ENCODE data around the gene BAIAP2. TPM values are rescaled to one million over a fixed set of nuclear protein-coding genes. Genes with fewer than 3 reads are reported as not detected.
"Not testable (repeated sequence)": the region's sequence is repeated elsewhere in the genome, so short reads cannot be mapped to it uniquely, and the experiment has no call there.

The BAIAP2 gene
- polyA plus RNA-seq, 2 donors = 91.2 to 107 TPM

GRCh38 chr17:81150377-81151077 lies 115.6 kb downstream of the BAIAP2 start:
- Histone ChIP-seq H3K4me3 (ENCODE audit: low read depth in 1 of 2, low read length in 2 of 2) (no peak overlapping the region), H3K4me1 (ENCODE audit: control insufficient read depth in 2 of 2, insufficient read depth in 2 of 2, low read length in 1 of 2) (no peaks in the 10 kb centered on the region), H3K27me3 (ENCODE audit: control insufficient read depth in 1 of 2, insufficient read depth in 2 of 2, low read length in 2 of 2) (no peaks in the 10 kb centered on the region), H3K36me3 (ENCODE audit: control insufficient read depth in 2 of 2, insufficient read depth in 2 of 2, low read length in 1 of 2) (no peaks in the 10 kb centered on the region), H3K9me3 (ENCODE audit: control insufficient read depth in 2 of 2, insufficient read depth in 1 of 2, low read depth in 1 of 2, low read length in 1 of 2) (no peaks in the 10 kb centered on the region), H3K27ac (ENCODE audit: low read depth in 2 of 2, low read length in 1 of 2) (no peak overlapping the region)
- 62 to 74% methylated on average over 14 of the region's 14 CpGs for WGBS, 2 donors

DNA sequence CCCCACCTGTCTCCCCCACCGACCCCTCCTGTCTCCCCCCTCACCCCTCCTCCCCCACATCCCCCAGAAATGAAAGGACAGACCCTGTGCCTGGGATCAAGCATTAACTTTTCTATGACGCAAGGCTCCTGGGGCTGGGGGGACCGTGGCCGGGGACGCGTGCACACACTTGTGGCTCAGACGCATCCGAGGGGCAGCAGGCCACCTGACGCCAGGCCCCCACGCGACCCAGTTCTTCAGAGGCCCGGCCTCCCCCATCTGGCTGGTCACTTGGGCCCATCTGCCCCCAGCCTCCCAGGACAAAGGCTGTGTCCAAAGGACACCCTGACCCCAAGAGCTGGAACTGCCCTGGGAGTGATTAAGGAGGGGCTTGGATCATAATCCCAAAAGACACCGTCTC lies 116.3 kb downstream of the BAIAP2 start:
- WGBS, 2 donors = 73 to 81% methylated on average over 12 to 13 of the region's 13 CpGs
- no peaks in the 10 kb centered on the region for H3K4me1 ChIP-seq (ENCODE audit: control insufficient read depth in 2 of 2, insufficient read depth in 2 of 2, low read length in 1 of 2)
- H3K4me3 ChIP-seq (ENCODE audit: low read depth in 1 of 2, low read length in 2 of 2) = no peak overlapping the region
- no peak overlapping the region for H3K27ac ChIP-seq (ENCODE audit: low read depth in 2 of 2, low read length in 1 of 2)
- no peaks in the 10 kb centered on the region for H3K36me3 ChIP-seq (ENCODE audit: control insufficient read depth in 2 of 2, insufficient read depth in 2 of 2, low read length in 1 of 2)
- no peaks in the 10 kb centered on the region for H3K27me3 ChIP-seq (ENCODE audit: control insufficient read depth in 1 of 2, insufficient read depth in 2 of 2, low read length in 2 of 2)
- no peaks in the 10 kb centered on the region for H3K9me3 ChIP-seq (ENCODE audit: control insufficient read depth in 2 of 2, insufficient read depth in 1 of 2, low read depth in 1 of 2, low read length in 1 of 2)

- WGBS, 2 donors = 75 to 80% methylated on average over 8 of the region's 8 CpGs
- Histone ChIP-seq H3K4me1 (ENCODE audit: control insufficient read depth in 2 of 2, insufficient read depth in 2 of 2, low read length in 1 of 2) (no peaks in the 10 kb centered on the region), H3K36me3 (ENCODE audit: control insufficient read depth in 2 of 2, insufficient read depth in 2 of 2, low read length in 1 of 2) (no peaks in the 10 kb centered on the region), H3K4me3 (ENCODE audit: low read depth in 1 of 2, low read length in 2 of 2) (no peak overlapping the region), H3K27ac (ENCODE audit: low read depth in 2 of 2, low read length in 1 of 2) (no peak overlapping the region), H3K9me3 (ENCODE audit: control insufficient read depth in 2 of 2, insufficient read depth in 1 of 2, low read depth in 1 of 2, low read length in 1 of 2) (no peaks in the 10 kb centered on the region), H3K27me3 (ENCODE audit: control insufficient read depth in 1 of 2, insufficient read depth in 2 of 2, low read length in 2 of 2) (no peaks in the 10 kb centered on the region)
These were observed 117.4 kb downstream of the BAIAP2 start for GRCh38 chr17:81152288-81152828.

DNA sequence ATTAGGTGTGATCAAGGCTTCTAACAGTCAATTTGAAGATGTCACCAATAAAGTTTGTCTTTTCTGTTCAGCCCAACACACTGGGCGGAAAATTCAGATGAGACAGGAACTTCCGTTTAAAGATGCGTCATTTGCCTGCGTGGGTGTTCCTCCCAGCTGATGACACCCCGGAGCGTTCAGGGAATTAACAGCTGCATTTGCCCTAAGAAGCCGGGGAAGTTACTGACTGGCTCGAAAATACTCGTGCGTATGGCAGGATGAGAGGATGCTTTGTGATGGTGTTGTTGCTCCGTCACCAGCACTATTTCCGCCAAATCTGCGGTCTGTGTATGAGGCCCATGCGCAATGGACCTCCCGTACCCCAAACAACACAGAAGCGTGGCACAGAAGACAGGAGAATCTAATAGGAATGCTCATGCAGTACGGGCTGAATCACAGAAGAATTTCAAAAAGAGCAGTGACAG lies 118.4 kb downstream of the BAIAP2 start:
- no peak overlapping the region for H3K4me3 ChIP-seq (ENCODE audit: low read depth in 1 of 2, low read length in 2 of 2)

GRCh38 chr17:81154016-81154415 lies 119.1 kb downstream of the BAIAP2 start:
- H3K27ac ChIP-seq (ENCODE audit: low read depth in 2 of 2, low read length in 1 of 2); H3K4me3 ChIP-seq (ENCODE audit: low read depth in 1 of 2, low read length in 2 of 2); H3K27me3 ChIP-seq (ENCODE audit: control insufficient read depth in 1 of 2, insufficient read depth in 2 of 2, low read length in 2 of 2); H3K4me1 ChIP-seq (ENCODE audit: control insufficient read depth in 2 of 2, insufficient read depth in 2 of 2, low read length in 1 of 2); H3K9me3 ChIP-seq (ENCODE audit: control insufficient read depth in 2 of 2, insufficient read depth in 1 of 2, low read depth in 1 of 2, low read length in 1 of 2); H3K36me3 ChIP-seq (ENCODE audit: control insufficient read depth in 2 of 2, insufficient read depth in 2 of 2, low read length in 1 of 2): not testable (repeated sequence)
- 91% methylated on average over 9 of the region's 9 CpGs for WGBS, 2 donors

More for the DNA sequence above, 118.4 kb downstream of the BAIAP2 start:
- Histone ChIP-seq H3K4me1 (ENCODE audit: control insufficient read depth in 2 of 2, insufficient read depth in 2 of 2, low read length in 1 of 2) (no peaks in the 10 kb centered on the region), H3K27ac (ENCODE audit: low read depth in 2 of 2, low read length in 1 of 2) (no peak overlapping the region), H3K9me3 (ENCODE audit: control insufficient read depth in 2 of 2, insufficient read depth in 1 of 2, low read depth in 1 of 2, low read length in 1 of 2) (no peaks in the 10 kb centered on the region), H3K36me3 (ENCODE audit: control insufficient read depth in 2 of 2, insufficient read depth in 2 of 2, low read length in 1 of 2) (no peaks in the 10 kb centered on the region), H3K27me3 (ENCODE audit: control insufficient read depth in 1 of 2, insufficient read depth in 2 of 2, low read length in 2 of 2) (no peaks in the 10 kb centered on the region)
- 68 to 79% methylated on average over 17 of the region's 17 CpGs for WGBS, 2 donors

GRCh38 chr17:81154961-81155360 lies 120.0 kb downstream of the BAIAP2 start:
- WGBS, 2 donors = 92 to 93% methylated on average over 18 of the region's 18 CpGs
- H3K9me3 ChIP-seq (ENCODE audit: control insufficient read depth in 2 of 2, insufficient read depth in 1 of 2, low read depth in 1 of 2, low read length in 1 of 2) = no peaks in the 10 kb centered on the region
- H3K4me1 ChIP-seq (ENCODE audit: control insufficient read depth in 2 of 2, insufficient read depth in 2 of 2, low read length in 1 of 2) = no peaks in the 10 kb centered on the region
- no peaks in the 10 kb centered on the region for H3K27me3 ChIP-seq (ENCODE audit: control insufficient read depth in 1 of 2, insufficient read depth in 2 of 2, low read length in 2 of 2)
- no peak overlapping the region for H3K4me3 ChIP-seq (ENCODE audit: low read depth in 1 of 2, low read length in 2 of 2)
- no peak overlapping the region for H3K27ac ChIP-seq (ENCODE audit: low read depth in 2 of 2, low read length in 1 of 2)
- no peaks in the 10 kb centered on the region for H3K36me3 ChIP-seq (ENCODE audit: control insufficient read depth in 2 of 2, insufficient read depth in 2 of 2, low read length in 1 of 2)

GRCh38 chr17:81156866-81157805 lies 122.2 kb downstream of the BAIAP2 start:
- WGBS, 2 donors = 91% methylated on average over 38 of the region's 38 CpGs
- Histone ChIP-seq H3K9me3 (ENCODE audit: control insufficient read depth in 2 of 2, insufficient read depth in 1 of 2, low read depth in 1 of 2, low read length in 1 of 2) (no peaks in the 10 kb centered on the region), H3K27me3 (ENCODE audit: control insufficient read depth in 1 of 2, insufficient read depth in 2 of 2, low read length in 2 of 2) (no peaks in the 10 kb centered on the region)

DNA sequence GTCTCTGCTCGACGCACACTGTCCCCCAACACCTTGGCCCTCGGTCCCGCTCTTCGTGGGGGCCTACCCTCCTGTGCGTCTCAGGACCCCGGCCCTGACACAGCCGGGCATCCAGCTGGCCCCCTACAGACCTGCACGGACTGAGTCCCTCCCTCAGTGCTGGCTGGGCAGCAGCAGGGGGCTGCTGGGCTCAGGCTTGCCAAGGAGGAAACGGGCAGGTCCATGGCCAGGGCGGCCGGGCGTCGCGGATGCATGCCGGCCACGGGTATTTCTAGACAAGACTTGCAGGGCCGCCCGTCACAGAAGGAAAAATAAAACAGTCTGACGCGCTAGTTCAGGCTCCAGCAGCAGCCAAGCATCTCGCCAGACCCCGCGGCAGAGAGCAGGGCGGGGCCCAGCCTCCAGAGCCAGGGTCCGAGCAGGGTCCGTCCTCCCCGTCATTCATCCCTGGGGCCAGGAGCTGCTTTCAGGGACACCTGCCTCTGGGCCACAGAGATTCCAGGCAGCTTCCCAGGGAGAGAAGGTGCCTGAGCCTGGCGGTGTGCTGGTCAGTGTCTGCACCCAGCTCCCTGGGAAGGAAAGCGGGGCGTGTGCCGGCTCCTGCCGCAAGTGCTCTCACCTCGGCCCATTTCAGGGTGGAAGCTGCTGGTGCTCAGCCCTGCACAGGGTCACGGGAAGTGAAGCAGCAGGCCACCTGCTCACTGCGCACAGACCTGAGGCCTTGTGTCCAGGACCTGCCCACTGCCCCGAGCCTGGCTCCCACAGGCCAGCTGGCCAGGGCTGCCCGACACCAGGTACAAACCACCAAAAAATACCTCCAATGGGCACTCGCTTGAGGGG lies 123.1 kb downstream of the BAIAP2 start:
- WGBS, 2 donors = 65 to 79% methylated on average over 39 of the region's 39 CpGs
- H3K27me3 ChIP-seq (ENCODE audit: control insufficient read depth in 1 of 2, insufficient read depth in 2 of 2, low read length in 2 of 2) = no peaks in the 10 kb centered on the region
- no peak overlapping the region for H3K4me3 ChIP-seq (ENCODE audit: low read depth in 1 of 2, low read length in 2 of 2)
- no peaks in the 10 kb centered on the region for H3K9me3 ChIP-seq (ENCODE audit: control insufficient read depth in 2 of 2, insufficient read depth in 1 of 2, low read depth in 1 of 2, low read length in 1 of 2)
- no peaks in the 10 kb centered on the region for H3K36me3 ChIP-seq (ENCODE audit: control insufficient read depth in 2 of 2, insufficient read depth in 2 of 2, low read length in 1 of 2)
- no peak overlapping the region for H3K27ac ChIP-seq (ENCODE audit: low read depth in 2 of 2, low read length in 1 of 2)
- H3K4me1 ChIP-seq (ENCODE audit: control insufficient read depth in 2 of 2, insufficient read depth in 2 of 2, low read length in 1 of 2) = no peaks in the 10 kb centered on the region

More at GRCh38 chr17:81156866-81157805, 122.2 kb downstream of the BAIAP2 start:
- Histone ChIP-seq H3K4me1 (ENCODE audit: control insufficient read depth in 2 of 2, insufficient read depth in 2 of 2, low read length in 1 of 2) (no peaks in the 10 kb centered on the region), H3K36me3 (ENCODE audit: control insufficient read depth in 2 of 2, insufficient read depth in 2 of 2, low read length in 1 of 2) (no peaks in the 10 kb centered on the region), H3K4me3 (ENCODE audit: low read depth in 1 of 2, low read length in 2 of 2) (no peak overlapping the region), H3K27ac (ENCODE audit: low read depth in 2 of 2, low read length in 1 of 2) (no peak overlapping the region)

Data from esophagus (tissue), 2 donors.